Coronary artery (tissue), 2 donors: ENCODE data around the gene ZNF660.
"Not testable (repeated sequence)": the region's sequence is repeated elsewhere in the genome, so short reads cannot be mapped to it uniquely, and the experiment has no call there.

ENCODE experiments used
- DNase-seq: peaks from one replicate; pipeline ENCODE4 v3.0.0-alpha.2; 2017; ENCODE audit warnings: low spot score
- H3K27ac ChIP-seq, 2 donors: fragments of 200-600 bp; sonication (generic); one replicate each; pipeline ENCODE4 v1.5.1; 2016 to 2019
- H3K4me3 ChIP-seq: fragments of 200-600 bp; sonication (generic); 2 replicates; pipeline ENCODE4 v1.5.1; 2016; ENCODE audit warnings: mild to moderate bottlenecking, moderate library complexity
- TF ChIP-seq, protein P1 (sequence below): fragments of 200-600 bp; sonication (generic); IDR thresholded peaks from one replicate; pipeline ENCODE4 v1.5.1; 2019; ENCODE audit warnings: antibody characterized with exemption

Gene ZNF660

DNA sequence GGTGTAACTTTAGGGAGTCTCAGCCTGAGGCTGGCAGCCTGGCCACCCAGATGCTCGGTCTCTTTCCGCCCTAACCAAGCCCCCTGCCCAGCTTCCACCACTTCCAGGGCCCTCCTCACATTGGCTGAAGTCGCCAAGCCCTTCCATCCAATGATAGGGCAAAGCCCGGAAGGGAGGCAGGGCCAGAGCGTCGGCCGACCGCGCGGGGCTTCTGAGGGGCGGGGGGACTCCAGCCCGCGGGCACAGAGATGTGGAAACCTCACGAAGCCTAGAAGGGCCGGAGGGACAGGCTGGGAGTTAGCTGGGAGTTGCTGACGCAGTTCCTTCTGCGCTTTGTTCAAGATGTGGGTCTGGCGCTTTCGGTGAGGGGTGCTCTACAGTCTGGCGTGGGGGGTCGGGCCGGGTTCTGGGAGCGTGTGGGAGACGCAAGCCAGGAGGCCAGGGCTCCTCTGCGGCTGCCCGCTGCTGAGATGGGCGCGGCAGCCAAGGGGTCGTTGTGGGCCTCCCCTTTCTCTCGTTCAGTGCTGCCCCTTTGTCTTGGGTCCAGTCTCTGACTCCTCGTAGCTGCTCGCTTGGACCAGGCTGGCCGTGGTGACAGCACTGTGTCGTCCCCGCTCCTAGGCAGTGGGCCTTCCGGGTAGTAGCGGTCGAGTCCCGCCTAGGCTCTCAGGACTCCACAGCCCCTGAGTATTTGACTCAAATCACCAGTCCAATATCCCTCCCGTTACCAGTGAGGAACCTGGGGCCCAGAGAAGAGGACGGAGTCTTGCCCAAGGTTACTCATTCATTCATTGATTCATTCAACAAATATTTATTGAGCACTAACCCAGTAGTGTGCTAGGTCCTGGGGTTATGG is at the start of gene ZNF660:
TSS of gene ZNF660 (plus strand) at position 319 of the 856 bp plus-strand sequence. CDS start 9,230 bp downstream, outside the sequence.
- peak; percentile 80 for DNase-seq
- H3K4me3 ChIP-seq, result peak within 1 kb of the TSS; percentile 77
- peak within 1 kb of the TSS; percentile 61 to 79 for H3K27ac ChIP-seq
- TF ChIP-seq, protein P1, sequence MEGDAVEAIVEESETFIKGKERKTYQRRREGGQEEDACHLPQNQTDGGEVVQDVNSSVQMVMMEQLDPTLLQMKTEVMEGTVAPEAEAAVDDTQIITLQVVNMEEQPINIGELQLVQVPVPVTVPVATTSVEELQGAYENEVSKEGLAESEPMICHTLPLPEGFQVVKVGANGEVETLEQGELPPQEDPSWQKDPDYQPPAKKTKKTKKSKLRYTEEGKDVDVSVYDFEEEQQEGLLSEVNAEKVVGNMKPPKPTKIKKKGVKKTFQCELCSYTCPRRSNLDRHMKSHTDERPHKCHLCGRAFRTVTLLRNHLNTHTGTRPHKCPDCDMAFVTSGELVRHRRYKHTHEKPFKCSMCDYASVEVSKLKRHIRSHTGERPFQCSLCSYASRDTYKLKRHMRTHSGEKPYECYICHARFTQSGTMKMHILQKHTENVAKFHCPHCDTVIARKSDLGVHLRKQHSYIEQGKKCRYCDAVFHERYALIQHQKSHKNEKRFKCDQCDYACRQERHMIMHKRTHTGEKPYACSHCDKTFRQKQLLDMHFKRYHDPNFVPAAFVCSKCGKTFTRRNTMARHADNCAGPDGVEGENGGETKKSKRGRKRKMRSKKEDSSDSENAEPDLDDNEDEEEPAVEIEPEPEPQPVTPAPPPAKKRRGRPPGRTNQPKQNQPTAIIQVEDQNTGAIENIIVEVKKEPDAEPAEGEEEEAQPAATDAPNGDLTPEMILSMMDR, result no peak

DNA sequence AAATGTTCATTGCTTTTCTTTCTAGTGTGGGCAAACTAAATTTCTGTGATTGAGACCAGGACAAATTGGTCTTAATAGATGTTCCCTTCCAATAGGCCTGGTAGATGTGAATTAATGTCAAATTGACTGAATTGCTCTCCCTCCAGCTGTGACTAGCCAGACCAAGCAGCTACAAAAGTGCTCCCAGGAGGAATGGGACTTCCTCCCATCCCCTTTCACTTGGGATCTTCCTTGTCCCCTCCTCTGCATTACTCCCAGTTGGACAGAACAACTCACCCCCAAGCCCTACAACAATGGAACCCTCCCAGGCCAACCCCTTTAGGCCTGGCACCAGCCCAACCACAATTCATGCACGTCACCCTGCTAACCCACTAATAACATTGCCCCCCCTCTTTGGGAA is 49.4 kb upstream of the ZNF660 start:
- Histone ChIP-seq H3K4me3 (no peak overlapping the region), H3K27ac (no peak overlapping the region)
- TF ChIP-seq, protein P1, result no peak
- no peak for DNase-seq

DNA sequence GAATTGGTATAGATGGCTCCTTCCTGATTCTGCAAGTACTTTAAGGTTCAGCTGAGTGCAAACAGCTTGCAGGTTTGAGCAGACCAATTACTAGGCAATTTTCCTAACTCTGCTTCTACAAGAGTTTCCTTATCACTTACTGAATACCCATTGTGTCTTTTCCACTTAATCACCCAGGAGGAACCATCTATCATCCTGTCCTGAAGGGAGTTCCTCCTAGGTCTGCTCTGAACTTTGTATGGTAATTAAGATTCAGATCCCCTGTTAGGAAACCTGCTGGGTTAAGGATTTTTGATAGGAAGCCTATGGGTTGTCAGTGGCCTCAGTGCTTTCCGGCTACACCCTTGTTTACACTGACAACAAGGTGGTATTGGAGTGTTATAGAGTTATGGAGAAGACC is 40.0 kb upstream of the ZNF660 start:
- H3K27ac ChIP-seq, DNase-seq, H3K4me3 ChIP-seq: not testable (repeated sequence)

DNA sequence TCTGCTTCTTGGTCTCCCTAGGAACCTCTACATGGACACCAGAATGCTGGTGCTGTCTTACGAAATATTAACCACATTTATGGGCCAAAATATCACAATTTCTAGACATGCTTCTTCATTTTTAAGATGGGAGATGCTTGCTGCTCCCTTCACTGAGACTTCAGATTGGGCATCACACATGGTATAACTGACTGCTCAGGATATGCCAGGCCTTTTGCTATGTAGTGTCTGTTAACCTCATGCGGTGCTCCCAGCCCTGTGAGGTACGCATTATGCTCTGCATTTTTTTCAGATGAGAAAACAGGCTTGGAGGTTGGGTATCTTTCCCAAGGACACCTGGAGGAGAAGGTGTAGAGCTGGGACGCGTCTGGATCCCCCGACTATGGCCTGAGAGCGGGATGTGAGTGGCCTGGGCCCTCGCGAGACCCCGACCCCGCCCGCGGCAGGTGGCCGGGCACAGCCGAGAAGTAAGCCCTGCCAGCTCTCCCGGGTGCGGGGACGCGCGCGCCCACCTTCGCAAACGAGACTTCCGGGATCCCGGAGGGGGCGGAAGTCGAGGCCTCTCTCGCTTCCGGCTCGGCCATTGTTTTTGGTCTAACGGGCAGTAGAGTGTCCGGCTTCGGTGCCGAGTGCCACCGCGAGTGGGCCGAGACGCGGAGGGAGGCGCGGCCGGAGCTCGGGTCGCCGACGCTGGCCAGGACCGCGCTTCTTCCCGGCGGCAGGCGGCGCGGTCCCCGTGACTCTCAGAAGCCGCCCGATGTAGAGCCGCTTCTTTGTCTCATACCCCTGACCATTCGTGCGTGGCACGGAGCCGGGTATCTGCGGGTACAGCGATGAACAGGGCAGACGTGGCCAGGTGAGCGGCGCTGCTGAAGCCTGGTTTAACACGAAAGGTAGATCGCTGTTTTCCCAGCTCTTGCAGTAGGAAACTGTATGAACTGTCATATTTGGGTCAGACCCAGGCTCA is 29.9 kb upstream of the ZNF660 start, which contains the start of gene ZKSCAN7:
TSS of gene ZKSCAN7 (plus strand) at position 568 of the 967 bp plus-strand sequence. CDS start 1,855 bp downstream, outside the sequence.
- Histone ChIP-seq H3K4me3 (peak within 1 kb of the TSS; percentile 78), H3K27ac (peak within 1 kb of the TSS; percentile 73 to 78)
- TF ChIP-seq, protein P1, result no peak
- DNase-seq, result peak; percentile 75

DNA sequence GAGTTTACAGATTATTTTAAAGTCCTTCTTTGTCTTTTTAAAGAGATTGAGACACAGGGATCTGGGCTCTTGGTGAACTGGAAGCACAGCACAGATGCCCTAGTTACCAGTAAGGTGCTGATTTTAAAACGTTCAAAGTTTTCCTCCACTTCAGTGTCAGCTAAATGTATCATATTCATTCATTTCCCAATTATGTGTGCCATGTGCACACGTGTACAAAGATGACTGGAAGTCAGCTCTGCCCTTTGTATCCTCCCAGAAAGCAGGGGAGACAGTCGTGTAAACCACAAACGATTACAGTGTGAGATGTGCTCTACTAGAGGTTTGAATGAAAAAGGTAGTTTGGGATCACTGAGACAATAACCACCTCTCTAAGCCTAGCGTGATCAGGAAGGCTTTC is 29.0 kb upstream of the ZNF660 start:
- TF ChIP-seq, protein P1, result no peak
- no peak for DNase-seq
- Histone ChIP-seq H3K27ac (no peak overlapping the region), H3K4me3 (peak overlapping the region; percentile 78)

DNA sequence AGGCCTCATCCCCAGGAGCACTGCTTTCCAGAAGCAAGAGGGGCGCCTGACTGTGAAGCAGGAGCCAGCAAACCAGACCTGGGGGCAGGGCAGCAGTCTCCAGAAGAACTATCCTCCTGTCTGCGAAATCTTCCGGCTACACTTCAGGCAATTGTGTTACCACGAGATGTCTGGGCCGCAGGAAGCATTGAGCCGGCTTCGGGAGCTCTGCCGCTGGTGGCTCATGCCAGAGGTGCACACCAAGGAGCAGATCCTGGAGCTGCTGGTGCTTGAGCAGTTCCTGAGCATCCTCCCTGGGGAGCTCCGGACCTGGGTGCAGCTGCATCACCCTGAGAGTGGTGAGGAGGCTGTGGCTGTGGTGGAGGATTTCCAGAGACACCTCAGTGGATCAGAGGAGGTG is 27.7 kb upstream of the ZNF660 start:
- Histone ChIP-seq H3K4me3 (no peak overlapping the region), H3K27ac (no peak overlapping the region)
- TF ChIP-seq, protein P1, result no peak
- DNase-seq, result no peak

DNA sequence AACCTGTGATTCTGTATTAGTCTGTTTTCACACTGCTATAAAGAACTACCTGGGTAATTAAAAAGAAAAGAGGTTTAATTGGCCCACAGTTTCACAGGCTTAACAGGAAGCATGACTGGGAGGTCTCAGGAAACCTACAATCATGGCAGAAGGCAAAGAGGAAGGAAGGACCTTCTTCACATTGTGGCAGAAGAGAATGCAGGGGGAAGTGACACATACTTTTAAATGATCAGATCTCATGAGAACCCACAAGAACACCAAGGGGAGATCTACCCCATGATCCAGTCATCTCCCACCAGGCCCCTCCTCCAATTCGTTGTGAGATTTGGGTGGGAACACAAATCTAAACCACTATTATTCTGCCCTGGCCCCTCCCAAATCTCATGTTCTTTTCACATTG is 23.7 kb upstream of the ZNF660 start:
- TF ChIP-seq, protein P1, result no peak
- Histone ChIP-seq H3K27ac (no peak overlapping the region), H3K4me3 (no peak overlapping the region)
- no peak for DNase-seq
